Measurements from ENCODE around the gene NSUN2. TPM values are rescaled to one million over a fixed set of nuclear protein-coding genes. Genes with fewer than 3 reads are reported as not detected.

NSUN2 gene
- total RNA-seq, 2 experiments from 2014 or later, result 48.3 to 50.8 TPM

DNA sequence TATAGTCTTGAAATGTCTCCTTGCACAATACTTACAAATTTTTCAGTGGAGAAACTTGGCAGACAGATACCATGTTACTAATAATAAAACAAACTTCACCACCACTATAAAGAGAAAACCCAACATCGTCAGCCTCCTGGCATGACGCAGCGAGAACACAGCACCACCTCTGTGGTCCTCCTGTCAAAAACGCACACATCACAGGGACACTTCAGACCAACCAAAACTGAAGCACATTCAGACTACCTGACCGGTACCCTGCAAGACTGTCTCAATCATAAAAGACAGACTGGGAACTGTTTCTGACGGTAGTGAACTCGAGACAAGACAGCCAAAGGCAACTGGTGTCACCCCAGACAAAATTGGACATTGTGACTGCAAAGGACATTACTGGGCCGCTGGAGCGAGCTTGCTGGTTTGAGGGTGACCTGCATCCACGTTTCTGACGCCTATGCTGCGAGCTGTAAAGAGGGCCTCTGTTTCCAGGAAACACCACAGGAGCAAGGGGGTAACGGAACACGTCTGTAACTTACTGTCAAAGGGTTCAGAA is 34.4 kb downstream of the NSUN2 start:
- Histone ChIP-seq H3K4me1 (ENCODE audit: insufficient read depth, low read length) (no peaks in the 10 kb centered on the region), H3K36me3 (ENCODE audit: insufficient read depth, low read length) (peaks cover 68% of the 10 kb centered on the region), H3K9me3 (ENCODE audit: control insufficient read depth in 1 of 2, insufficient read depth in 1 of 2, low read length in 2 of 2) (no peaks in the 10 kb centered on the region), H3K27me3 (ENCODE audit: control insufficient read depth in 1 of 2, insufficient read depth in 2 of 2, low read length in 2 of 2) (no peaks in the 10 kb centered on the region), H3K27ac (ENCODE audit: low read depth in 1 of 2, low read length in 2 of 2) (no peak overlapping the region), H3K4me3 (ENCODE audit: low read length) (no peak overlapping the region)
- Mint-ChIP-seq H3K4me3 (no peak overlapping the region), H3K36me3 (ENCODE audit: low read depth) (peaks cover 77% of the 10 kb centered on the region), H3K4me1 (ENCODE audit: low read depth) (no peaks in the 10 kb centered on the region), H3K27me3 (no peaks in the 10 kb centered on the region), H3K27ac (no peak overlapping the region), H3K9me3 (no peaks in the 10 kb centered on the region)
- TF ChIP-seq, protein P1, sequence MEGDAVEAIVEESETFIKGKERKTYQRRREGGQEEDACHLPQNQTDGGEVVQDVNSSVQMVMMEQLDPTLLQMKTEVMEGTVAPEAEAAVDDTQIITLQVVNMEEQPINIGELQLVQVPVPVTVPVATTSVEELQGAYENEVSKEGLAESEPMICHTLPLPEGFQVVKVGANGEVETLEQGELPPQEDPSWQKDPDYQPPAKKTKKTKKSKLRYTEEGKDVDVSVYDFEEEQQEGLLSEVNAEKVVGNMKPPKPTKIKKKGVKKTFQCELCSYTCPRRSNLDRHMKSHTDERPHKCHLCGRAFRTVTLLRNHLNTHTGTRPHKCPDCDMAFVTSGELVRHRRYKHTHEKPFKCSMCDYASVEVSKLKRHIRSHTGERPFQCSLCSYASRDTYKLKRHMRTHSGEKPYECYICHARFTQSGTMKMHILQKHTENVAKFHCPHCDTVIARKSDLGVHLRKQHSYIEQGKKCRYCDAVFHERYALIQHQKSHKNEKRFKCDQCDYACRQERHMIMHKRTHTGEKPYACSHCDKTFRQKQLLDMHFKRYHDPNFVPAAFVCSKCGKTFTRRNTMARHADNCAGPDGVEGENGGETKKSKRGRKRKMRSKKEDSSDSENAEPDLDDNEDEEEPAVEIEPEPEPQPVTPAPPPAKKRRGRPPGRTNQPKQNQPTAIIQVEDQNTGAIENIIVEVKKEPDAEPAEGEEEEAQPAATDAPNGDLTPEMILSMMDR (IDR thresholded peaks at IDR 0.05), result no peak
- POLR2A ChIA-PET, result no interaction called here
- DNase-seq (no peak), ATAC-seq (ENCODE audit: poor library complexity) (no peak)
- CTCF ChIA-PET, result no interaction called here
- intact Hi-C loops (cut with DNase I, micrococcal nuclease), result no loop called here

DNA sequence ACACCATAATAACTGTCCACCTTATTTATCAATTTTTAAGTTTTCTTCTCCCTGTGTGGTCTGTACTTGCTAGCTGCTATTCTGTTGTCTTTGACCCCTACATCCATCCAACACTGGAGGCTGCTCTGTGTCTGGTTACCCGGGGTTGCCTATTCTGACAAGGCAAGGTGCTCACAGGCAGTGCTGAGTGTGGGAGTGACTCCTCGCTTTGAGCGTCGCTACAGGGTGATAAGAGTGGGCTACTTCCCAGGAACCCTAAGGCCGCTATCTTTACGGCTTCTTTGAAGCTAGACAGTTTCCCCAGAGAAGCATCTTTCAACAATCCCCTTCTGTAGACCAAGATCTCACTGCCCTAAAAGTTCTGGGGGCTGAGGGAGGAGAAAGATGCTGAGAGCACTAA is 35.3 kb downstream of the NSUN2 start:
- Histone ChIP-seq H3K4me3 (ENCODE audit: low read length) (no peak overlapping the region), H3K36me3 (ENCODE audit: insufficient read depth, low read length) (peaks cover 61% of the 10 kb centered on the region), H3K4me1 (ENCODE audit: insufficient read depth, low read length) (no peaks in the 10 kb centered on the region), H3K27me3 (ENCODE audit: control insufficient read depth in 1 of 2, insufficient read depth in 2 of 2, low read length in 2 of 2) (no peaks in the 10 kb centered on the region), H3K9me3 (ENCODE audit: control insufficient read depth in 1 of 2, insufficient read depth in 1 of 2, low read length in 2 of 2) (no peaks in the 10 kb centered on the region), H3K27ac (ENCODE audit: low read depth in 1 of 2, low read length in 2 of 2) (no peak overlapping the region)
- no peak for ATAC-seq (ENCODE audit: poor library complexity)
- no peak for DNase-seq
- ChIA-PET POLR2A (no interaction called here), CTCF (no interaction called here)
- peaks cover 68% of the 10 kb centered on the region for H3K36me3 Mint-ChIP-seq (ENCODE audit: low read depth)
- H3K9me3 Mint-ChIP-seq, result no peaks in the 10 kb centered on the region
- H3K4me1 Mint-ChIP-seq (ENCODE audit: low read depth), result no peaks in the 10 kb centered on the region
- TF ChIP-seq, protein P1 (IDR thresholded peaks at IDR 0.05), result no peak
- no peak overlapping the region for H3K4me3 Mint-ChIP-seq
- no peak overlapping the region for H3K27ac Mint-ChIP-seq
- H3K27me3 Mint-ChIP-seq, result no peaks in the 10 kb centered on the region
- intact Hi-C loops (cut with DNase I, micrococcal nuclease), result no loop called here

- no peak for ATAC-seq (ENCODE audit: poor library complexity)
- Mint-ChIP-seq H3K27me3 (no peaks in the 10 kb centered on the region), H3K27ac (no peak overlapping the region), H3K4me3 (no peak overlapping the region), H3K4me1 (ENCODE audit: low read depth) (no peaks in the 10 kb centered on the region), H3K9me3 (no peaks in the 10 kb centered on the region), H3K36me3 (ENCODE audit: low read depth) (peaks cover 56% of the 10 kb centered on the region)
- H3K4me3 ChIP-seq (ENCODE audit: low read length), result no peak overlapping the region
- TF ChIP-seq, protein P1 (IDR thresholded peaks at IDR 0.05), result no peak
- no peaks in the 10 kb centered on the region for H3K4me1 ChIP-seq (ENCODE audit: insufficient read depth, low read length)
- peaks cover 0 to 3% of the 10 kb centered on the region in 2 experiments for H3K9me3 ChIP-seq (ENCODE audit: control insufficient read depth in 1 of 2, insufficient read depth in 1 of 2, low read length in 2 of 2)
- H3K27me3 ChIP-seq (ENCODE audit: control insufficient read depth in 1 of 2, insufficient read depth in 2 of 2, low read length in 2 of 2), result no peaks in the 10 kb centered on the region
- intact Hi-C loops (cut with DNase I, micrococcal nuclease), result no loop called here
- DNase-seq, result no peak
- no peak overlapping the region for H3K27ac ChIP-seq (ENCODE audit: low read depth in 1 of 2, low read length in 2 of 2)
- ChIA-PET POLR2A (no interaction called here), CTCF (no interaction called here)
- H3K36me3 ChIP-seq (ENCODE audit: insufficient read depth, low read length), result peaks cover 49% of the 10 kb centered on the region
Observed at GRCh38 chr5:6596388-6596787, 36.5 kb downstream of the NSUN2 start.

Measured in CD4-positive, alpha-beta T cell (primary cell).